GM12864 (cell line): Measurements from ENCODE around the gene LGR5.

Source experiments
- DNase-seq: peaks from one replicate; pipeline ENCODE4 v3.0.0-alpha.2; 2011; ENCODE audit warnings: low read depth
- H3K4me3 ChIP-seq: 2 replicates; pipeline ENCODE4 v1.5.1; 2011; ENCODE audit warnings: mild to moderate bottlenecking, low read depth, low read length, control low read depth
- CTCF ChIP-seq: IDR thresholded peaks from 2 replicates; pipeline ENCODE4 v1.5.1; 2011; ENCODE audit warnings: low read depth, mild to moderate bottlenecking, moderate library complexity, low read length, control low read depth, inconsistent platforms; ENCODE audit errors: missing control alignments

Gene LGR5

GRCh38 chr12:71420775-71421406, 18.7 kb upstream of the LGR5 start:
- no peak overlapping the region for H3K4me3 ChIP-seq
- DNase-seq, result no peak
- no peak for TF ChIP-seq CTCF

DNA sequence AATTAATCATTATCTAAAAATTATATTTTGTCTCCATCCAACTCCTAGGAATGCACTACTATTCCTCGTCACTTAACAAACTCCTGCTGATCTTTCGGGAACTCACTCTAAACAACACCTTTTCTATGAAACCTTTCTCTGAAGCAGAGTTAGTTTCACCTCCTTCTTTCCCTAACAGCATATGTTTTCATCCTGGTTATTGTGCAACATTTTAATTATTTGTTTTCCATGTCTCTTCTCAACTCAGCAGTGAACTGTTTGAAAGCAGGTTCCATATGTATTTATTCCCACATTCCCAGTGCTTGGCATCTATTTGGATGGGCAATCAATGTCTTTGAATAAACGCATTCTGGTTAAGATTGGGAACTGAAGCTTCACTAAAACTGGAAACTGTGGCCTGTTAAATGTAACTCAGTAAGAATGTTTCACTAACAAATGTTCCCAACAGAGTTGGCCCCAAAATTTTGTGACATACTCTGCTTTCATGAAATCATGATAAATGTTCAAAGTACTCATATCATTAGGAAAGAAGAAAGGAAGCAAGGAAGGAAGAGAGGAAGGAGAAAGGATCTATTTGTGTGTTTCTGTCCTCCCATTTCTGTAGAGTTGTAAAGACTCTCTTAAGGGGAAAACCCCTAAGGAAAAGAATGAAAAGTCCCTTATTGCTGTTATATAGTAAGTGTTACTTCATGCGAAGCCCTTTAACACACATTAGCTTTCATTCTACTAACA, 13.9 kb upstream of the LGR5 start:
- TF ChIP-seq CTCF, result no peak
- no peak for DNase-seq
- no peak overlapping the region for H3K4me3 ChIP-seq

DNA sequence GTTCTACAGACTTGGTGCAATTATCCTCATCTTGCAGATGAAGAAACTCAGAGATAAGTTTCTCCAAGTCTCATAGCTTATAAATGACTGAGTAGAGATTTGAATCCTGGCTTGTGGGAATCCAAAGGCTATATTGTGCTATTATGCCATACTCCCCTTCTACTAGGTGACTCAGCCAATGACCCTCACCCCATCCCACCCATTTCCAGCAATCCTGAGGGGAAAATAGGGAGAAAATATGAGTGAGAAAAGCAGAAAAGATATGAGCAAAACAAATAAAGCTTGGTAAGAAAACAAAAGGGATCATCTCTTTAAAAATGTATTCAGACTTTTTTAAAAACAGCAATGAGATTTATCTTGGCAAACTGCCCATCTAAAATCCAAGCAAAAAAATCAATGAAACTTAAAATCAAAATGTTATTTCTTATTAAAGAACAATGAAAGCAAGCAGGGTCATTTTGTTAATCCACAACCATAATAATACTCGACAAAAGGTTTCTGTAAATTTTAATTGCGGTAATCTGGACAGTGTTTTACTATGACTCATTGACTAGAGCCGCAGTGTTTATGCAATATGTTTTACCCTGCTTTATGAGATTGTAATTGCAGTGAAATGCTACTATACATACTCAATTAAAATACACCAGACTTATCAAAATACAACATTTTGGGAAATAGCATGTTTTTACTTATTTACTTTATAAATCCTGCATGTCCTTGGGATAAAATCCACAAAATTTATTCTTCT, 13.1 kb upstream of the LGR5 start:
- H3K4me3 ChIP-seq, result no peak overlapping the region
- no peak for TF ChIP-seq CTCF
- DNase-seq, result no peak

DNA sequence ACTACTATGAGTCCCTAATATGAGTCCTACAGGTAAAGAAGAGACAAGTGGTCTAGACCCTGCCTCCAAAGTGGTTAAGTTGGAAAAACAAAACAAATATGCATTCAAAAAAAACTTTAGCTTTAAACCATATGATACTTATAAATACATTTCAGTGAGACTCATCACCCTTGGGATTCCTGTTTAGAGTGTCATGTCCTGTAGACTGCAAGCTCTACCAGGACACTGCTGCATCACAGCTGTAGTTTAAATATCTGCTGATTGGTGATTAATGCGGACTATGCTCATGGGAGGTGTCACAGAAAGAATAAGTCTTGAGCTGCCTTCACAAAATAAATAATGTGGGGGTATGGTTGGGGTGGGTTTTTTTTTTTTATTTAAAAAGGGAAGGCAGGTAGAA, 8.8 kb upstream of the LGR5 start:
- no peak overlapping the region for H3K4me3 ChIP-seq
- no peak for DNase-seq
- TF ChIP-seq CTCF, result no peak

- TF ChIP-seq CTCF, result no peak
- H3K4me3 ChIP-seq, result no peak overlapping the region
- no peak for DNase-seq
Observed at GRCh38 chr12:71431991-71432390, 7.6 kb upstream of the LGR5 start.

DNA sequence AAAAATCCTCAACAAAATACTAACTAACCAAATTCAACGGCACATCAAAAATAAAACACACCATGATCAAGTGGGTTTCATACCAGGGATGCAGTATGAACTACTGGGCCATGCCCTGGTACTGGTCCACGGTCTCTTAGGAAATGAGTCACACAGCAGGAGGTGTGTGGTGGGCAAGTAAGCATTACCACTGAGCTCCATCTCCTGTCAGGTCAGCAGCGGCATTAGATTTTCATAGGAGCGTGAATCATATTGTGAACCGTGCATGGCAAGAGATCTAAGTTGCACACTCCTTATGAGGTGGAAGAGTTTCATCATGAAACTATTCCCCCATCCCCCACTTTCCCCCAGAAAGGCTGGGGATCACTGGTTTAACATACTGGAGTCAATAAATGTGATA, 6.7 kb upstream of the LGR5 start:
- no peak for TF ChIP-seq CTCF
- no peak overlapping the region for H3K4me3 ChIP-seq
- DNase-seq, result no peak
